Colon (tissue), 2 donors: ENCODE data around the gene LIFR.
"Not testable (repeated sequence)": the region's sequence is repeated elsewhere in the genome, so short reads cannot be mapped to it uniquely, and the experiment has no call there.

Experiments
- FAIRE-seq: peaks from 2 replicates; lab custom pipeline; 2012; peaks lifted over from hg19 to GRCh38; lab: Jason Lieb, UNC
- donor health status: control.
- donor health status: control.

Gene LIFR

DNA sequence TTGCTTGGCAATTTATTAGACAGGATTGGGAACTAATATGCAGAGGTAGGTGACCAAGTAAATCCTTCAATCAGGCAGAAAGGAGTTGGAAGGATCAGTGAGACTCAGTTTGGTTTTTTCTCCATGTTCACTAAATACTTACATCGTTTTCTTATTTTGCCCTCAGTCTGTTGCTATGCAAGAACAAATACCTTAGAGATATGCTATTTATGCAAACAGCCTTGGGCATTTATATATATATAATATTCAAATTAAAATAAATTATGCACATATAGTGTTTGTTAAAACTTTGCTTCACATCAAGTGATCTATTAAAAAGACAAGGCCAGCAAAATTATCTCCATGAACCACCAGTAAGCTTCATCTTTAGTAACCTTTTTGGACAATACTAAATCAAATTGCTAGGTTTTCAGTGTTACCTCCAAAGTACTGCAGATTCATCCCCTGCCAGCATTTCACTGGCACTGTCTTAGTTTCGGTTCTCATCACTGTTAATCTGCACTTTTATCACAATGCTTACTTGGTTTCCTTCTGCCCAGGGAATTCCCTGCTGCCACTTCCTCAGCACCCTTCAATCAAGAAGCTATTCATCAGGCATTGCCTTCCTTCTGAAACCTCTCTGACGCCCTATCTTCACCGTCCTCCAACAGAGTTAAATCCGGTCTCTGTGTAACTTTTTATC lies 26.0 kb upstream of the LIFR start:
- FAIRE-seq = no peak

DNA sequence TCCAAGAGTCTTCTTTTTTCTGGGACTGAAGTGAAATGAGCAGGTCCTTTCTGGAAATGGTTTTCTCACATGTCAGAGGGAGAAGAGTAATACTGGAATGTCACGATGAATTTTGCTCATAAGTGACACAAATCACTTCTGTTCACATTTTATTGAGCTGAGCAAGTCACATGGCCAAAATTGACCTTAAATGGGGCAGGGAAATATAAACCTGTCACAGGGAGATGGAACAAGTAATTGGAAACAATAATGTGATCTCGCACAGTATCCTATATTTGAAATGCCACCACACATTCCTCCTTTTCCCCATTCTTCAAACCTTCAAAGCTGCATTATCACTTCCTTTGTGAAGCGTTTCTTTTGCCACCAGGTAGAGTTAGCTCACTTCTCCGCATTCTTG lies 25.2 kb upstream of the LIFR start:
- FAIRE-seq = no peak

DNA sequence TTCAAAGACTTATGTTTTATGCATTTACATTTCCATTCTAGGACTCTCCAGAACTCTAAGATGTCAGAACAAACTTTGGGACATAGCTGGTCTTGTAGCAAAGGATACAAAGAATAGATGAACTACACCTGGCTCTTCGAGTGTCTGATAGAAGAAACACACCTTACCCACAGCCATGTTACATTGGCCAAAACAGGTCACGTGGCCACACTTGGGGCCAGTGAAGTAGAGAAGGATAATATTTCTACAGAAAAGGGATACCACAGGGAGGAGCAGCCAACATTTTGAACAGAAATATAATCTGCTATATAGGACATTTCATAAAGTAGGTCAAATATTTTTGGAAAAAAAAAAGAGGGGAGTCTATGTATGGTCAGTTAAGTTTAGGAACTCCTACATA lies 22.7 kb upstream of the LIFR start:
- FAIRE-seq = no peak

DNA sequence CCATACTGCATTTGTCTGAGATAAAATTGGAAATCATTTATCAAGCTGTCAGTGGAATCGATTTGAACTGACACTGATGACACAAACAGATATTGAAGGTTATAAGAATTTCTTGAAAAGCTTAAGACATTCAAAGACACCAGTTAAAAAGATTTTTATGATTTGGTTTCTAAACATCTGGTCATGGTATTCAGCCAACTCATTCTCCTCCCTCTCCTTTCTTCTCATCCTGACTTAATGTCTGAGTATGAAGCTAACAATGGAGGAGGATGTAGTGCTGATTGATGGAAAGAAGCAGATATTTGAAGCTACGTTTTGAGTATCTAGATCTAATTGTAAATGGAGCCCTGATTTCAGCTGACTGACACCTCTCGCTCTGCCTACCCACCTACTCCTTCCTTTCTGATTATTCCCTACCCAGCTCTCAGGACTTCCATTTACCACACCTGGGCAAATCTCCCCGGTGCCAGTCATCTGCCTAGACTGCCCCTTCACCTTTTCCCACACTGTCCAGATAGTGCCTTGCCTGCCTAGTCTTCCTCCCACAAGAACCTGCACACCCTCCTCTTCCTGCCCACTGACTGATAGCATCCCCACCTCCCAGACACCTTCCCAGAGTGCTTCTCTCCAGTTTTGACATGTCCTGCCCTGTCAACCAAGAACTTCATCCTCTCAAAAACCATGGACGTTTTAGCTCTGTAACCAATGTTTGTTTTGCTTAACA lies 20.7 kb upstream of the LIFR start:
- no peak for FAIRE-seq

DNA sequence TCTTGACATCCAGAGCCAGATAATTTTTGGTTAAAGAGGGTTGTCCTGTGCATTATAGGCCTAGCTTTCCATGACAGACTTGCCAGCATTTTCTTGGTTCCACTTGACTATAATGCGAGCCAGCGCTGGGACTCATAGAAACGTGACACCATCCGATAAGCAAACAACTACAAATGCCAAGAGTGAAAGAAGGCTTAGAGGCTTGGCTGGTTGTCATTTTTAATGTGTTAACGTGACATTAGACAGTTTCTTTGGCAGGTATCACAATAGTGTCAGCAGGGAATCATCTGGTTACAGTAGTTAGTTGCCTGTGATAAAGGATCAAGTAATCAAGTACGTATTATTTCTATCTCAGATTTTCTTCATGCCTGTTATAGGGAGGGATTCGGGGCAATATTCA lies 20.0 kb upstream of the LIFR start:
- no peak for FAIRE-seq

DNA sequence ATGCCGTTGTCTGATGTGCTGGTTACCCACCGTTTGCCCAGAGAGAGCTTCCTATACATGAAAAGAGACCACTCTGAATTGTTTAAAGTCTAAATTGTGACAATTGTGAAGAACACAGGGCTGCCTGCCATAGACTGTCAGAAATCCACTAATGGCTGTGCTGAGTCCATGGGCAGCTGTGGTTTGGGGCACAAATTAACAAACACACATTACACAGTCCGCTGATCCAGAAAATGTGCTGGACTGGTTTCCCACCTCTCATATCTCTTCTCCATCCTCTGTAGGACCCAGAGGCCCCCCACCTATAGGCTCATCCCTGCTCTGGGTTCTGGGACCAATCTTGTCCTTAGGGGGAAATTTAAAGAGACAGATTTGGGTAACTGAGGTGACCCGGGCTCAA lies 19.0 kb upstream of the LIFR start:
- FAIRE-seq = no peak

DNA sequence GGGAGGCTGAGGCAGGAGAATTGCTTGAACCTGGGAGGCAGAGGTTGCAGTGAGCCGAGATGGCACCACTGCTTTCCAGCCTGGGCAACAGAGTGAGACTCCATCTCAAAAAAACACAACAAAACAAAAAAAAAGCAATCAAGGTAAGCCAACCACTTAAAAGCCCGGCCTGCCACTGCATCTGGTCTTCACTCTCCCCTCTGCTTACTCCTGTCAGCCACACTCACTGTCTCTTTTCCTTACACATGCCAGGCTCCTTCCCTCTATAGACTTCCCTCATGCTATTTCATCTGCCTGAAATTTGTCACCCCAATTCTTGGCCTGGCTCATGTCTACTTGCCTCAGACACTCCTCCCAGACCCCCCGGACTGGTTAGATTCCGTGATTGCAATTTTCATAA lies 17.6 kb upstream of the LIFR start:
- FAIRE-seq = no peak

DNA sequence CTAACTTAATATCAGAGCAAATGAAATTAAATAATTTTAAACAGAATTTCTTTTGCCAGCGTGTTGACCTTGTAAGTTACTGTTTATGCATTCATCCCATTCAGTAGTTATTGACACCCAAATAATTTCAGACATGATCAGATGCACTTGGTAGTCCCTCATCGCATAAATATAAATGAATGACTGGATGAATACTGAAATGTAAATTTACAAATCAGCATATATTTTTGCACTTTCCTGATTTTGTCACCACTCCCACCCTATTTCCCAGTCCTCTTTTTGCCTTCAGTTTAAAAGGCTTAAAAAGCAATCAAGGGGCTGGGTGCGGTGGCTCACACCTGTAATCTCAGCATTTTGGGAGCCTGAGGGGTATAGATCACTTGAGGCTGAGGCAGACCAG lies 17.1 kb upstream of the LIFR start:
- no peak for FAIRE-seq

DNA sequence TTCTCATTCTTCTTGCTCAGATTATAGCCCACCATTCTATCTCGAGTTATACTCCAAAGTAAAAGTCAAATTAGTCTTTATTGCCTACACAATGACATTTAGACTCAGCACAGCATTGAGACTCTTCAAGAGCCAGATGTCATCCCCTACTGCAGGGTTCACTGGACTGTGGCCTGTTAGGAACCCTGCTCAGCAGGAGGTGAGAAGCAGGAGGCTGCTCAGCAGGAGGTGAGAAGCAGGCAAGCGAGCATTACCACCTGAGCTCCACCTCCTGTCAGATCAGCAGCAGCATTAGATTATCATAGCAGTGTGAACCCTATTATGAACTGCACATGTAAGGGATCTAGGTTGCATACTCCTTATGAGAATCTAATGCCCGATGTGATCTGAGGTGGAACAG lies 12.7 kb upstream of the LIFR start:
- no peak for FAIRE-seq

DNA sequence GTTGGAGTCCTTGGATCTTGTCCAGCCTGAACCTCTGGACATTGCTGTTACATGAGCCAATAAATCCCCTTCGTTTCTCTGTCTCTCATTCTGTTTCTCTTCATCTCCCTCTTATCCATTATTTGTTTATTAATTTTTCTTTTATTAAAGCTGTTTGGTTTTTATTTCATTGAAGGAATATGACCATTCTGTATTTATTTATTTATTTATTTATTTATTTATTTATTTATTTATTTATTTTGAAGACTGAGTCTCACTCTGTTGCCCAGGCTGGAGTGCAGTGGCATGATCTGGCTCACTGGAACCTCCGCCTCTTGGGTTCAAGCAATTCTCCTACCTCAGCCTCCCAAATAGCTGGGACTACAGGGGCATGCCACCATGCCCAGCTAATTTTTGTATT lies 10.9 kb upstream of the LIFR start:
- not testable (repeated sequence) for FAIRE-seq

DNA sequence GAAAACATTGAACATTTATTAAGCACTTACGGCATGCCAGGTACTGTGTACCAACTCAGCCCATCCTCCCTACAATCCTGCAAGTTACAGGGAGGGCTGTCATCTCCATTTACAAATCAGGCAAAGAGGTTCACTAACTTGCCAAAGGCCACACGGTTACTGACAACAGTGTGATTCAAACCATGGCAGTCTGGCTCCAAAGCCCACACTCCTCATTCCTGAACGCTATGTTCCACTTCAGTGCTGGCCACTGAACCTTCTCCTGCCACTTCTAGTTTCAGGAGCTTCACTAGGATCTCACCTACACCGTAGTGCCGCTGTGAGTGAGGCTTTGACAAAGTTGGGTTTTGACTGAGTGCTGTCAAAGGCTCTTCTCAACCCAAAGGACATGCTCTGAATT lies 7.2 kb upstream of the LIFR start:
- FAIRE-seq = no peak

DNA sequence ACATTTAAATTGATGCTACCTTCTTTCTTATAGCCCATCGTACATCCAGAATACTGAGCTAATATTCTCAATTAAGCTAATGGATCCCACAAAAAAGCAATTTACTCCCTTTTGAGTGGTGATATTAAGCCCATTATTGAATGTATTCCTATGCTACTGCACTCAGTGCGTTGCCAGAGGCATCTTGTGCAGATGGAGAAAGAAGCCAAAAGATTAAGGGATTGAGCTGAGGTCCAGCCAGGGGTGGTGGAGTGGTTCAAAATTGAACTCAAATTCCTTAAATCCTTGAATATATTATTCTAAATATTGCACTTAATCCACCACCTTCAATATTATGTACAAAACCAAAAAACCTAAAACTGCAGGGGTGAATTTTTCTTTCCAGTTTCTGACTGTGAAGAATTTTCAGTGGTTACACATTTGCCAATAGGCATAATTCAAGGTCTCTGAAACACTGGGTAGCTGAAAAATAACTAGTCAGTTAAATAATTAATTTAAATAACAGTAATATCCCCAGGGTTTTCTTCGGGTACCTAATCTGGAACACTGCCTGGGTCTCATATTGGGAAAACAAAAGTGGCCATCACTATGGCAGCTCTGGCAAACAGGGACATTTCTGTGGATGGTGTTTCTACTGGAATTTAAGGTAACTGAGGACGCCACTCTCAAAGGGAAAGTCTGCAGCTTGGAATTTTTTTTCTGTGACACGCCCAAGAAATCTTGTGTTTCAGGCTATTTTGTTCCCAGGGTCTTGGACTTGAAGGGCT lies 6.2 kb upstream of the LIFR start:
- no peak for FAIRE-seq

DNA sequence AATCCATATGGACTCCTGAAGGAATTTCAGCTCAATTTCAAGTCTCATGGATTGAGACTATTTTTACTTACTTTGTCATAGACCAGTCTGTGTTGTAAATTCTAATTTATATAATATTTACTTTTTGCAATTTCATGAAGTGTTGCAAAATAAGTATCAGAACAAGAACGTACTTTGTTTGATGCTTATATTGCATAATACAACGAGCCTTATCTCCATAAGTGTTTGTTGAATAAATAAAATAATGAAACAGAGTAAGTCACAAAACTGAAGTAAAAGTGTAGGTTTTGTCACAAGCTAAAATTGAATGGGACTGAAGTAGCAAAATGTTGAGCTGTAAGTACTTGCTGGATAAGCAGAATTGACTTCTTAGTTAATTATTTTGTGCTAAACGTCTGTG lies 3.0 kb upstream of the LIFR start:
- no peak for FAIRE-seq

DNA sequence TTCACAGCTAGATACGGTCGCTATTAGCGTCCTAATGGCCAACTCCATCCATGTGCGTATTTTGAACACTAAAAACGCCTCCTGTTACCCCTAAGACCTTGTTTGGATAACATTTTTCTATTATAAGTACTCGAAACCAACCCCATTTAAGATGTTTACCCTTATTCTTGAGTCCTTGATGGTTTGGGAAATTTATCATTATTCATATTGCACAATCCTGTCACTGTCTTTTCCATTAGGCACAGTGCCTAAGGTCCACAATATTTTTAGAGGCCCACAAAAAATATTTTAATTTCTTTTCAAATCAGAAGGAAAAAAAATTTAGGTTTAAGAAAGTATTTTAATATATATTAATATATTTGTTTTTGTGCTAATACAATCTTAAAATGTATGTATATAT lies 1.3 kb upstream of the LIFR start:
- FAIRE-seq = no peak

DNA sequence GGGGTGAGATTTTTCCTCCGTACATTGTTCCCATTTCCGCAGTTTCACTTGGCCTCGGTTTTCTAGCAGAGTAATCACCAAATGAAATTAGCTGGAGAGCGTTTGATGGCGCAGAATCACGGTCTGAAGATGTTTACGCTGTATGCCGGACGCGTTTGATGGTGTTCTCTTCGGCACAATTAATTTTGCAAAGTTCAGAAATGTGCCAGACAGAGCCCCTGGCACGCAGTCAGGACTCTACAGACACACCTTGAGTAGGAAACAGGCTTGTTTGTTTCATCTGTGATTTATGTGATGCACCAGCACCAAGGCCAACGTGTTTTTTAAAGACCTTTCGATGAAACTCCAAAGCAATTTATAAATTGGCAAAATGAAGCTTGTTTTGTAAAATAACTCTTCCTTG lies 863 bp upstream of the LIFR start:
- FAIRE-seq = no peak

DNA sequence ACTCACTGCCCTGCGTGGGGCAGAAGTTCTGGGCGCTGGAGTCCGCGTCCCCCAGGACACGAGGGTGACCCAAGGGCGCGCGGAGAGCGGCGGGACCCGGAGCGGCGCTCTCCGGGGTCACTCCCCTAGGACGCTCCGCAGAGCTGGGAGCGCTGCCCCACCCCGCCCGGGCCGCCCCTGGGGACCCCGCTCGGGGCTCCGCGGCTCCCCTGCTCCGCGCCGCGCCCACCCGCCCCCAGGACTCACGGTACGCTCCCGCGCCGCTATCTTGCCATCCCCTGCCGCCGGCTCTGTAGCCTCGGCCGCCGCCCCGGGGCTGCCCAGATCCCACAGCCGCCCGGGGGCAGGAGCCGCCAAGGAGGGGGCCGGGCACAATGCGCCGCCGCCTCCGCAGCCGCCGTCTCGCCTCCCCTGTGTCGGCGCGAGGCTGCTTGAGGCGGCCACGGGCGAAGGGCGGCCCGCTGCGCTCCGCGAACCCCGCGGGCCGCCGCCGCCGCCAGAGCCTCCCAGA lies 303 bp downstream of the LIFR start:
- FAIRE-seq = no peak

DNA sequence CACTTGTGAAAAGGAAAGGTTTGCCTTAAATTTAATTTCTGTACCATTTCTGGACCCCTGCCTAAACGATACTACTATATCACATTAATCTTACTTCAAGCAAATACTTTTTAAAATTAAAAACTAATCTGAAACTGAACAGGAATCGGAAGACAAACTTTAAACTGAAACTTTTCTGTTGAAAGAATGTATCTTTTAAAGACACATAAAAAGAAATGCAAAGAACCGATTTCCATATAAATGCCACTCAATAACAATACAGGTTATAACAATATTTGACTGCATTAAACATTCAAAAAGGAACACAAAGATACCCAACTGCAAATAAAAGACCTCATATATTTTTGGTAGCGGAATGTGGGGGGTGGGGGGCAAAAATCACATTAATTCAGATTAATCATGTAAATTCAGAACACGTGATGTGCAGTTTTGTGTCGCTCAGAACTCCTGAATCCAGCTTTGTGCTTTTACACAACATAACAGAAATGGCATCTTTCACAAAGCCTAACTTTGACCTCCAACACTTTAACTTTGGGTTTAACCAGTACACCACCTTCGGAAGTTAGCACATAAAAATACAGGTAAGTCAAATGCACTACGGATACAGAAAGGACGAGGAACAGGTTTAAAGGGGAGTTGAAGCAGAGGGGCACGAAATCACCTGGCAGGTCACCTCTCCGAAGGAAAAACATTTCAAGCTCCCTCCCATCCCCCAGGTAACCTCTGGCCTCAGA lies 925 bp downstream of the LIFR start:
- no peak for FAIRE-seq

DNA sequence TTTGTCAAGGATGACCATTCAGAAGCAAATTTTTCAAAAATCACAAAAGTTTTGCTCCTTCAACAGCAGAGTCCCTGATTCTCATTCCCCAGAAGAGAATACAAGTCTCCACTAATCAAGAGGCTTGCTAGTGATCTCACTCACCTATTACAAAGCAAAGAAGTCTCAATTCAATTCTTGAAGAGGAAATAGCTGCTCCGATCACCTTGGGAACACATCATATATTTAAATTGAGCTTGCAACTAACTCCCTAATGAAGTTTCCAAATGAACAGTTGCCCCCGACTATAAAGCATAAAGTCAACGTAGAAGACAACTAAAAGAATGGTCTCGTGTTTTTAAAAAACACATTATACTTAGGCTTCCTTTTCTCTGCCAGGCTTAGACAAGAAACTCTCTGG lies 1.6 kb downstream of the LIFR start:
- no peak for FAIRE-seq

DNA sequence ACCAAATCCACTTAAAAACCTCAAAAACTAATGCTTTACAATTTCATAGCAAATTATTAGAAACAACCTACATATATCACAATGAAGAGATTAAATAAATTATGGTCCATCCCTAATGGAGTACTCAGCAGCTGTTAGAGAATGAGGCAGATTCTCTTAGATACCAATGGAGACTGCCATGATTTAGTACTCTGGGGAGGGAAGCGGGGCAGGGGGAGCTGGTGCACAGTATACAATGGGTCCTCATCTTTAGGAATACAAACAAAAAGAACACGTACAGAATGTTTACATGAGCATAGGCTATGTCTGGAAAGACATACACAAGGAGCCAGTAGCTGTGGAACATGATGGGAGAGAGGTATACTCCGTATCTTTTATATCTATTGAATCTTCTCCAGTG lies 2.0 kb downstream of the LIFR start:
- no peak for FAIRE-seq

DNA sequence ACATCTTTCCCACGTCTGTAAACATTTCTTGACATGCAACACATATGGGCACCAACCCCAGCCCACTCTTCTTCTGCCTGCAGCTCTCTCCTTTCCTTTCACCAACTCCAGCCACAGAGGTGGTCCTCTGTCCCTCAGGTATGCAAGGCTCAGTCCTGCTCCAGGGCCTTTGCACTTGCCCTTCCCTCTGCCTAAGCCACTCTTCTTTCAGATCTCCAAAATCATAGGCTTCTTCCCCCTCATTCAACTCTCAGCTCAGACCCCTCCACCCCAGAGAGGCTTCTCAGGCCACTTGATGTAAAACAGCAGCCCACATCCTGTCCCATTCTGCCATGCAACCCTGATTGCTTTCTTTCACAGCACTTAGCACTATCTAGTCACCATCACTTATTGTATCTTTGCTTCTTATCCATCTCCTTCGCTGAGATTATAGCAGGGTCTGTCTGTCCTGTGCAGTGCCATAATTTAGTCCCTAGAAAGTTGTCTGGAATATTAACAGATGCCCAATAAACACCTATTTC lies 3.4 kb downstream of the LIFR start:
- no peak for FAIRE-seq

DNA sequence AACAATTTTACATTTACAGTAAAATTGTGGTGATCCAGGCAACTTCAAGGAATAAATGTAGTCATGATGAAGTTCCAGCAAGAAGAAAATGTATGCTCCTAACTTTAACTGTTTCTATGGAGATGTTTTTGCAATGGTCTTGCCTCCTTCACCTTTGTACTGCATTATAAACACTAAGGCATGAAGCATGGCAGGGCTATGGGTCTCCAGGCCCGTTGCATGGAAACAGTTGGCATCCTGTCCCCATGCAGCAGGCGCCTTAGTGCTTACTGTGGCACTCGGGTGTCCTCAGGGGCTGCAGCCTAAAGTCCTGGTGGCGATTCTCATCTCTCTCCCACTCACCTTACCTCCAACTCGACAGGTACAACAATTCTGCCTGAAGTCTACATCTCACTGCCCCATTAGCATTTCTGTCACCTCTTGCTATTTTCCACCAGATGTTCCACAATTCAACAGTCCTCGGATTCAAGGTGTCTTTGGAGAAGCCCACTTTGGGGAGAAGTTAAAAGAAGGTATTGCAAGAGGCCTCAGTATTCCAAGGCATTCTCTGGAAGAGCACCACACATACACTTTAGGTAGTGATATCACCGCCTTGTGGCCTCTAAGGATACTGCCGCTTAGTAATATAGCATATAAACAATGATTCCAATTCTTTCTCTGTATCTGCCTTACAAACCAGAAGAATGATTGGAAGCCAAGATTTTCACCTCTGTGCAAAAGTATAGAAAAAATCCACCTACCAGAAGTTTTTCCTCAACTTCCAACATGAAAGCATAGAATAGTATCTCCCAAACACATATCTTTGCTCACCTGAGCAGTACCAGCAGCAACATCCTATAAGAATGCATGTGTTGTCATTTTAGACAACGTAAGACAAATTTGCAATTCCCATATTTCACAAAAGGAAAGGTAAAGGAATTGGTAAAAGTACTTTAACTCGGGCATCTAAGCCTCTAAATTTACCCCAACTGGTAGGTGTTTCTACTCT lies 5.1 kb downstream of the LIFR start:
- no peak for FAIRE-seq
